NCI-H146 treated with DMSO at 0.1 percent for 48 hours (cell line): Measurements from ENCODE around the gene LILRA6.
"Not testable (repeated sequence)": the region's sequence is repeated elsewhere in the genome, so short reads cannot be mapped to it uniquely, and the experiment has no call there.

Experiments used
- DNase-seq: peaks from one replicate; lab custom pipeline; 2025; ENCODE audit not compliant: unreplicated experiment; lab: John Stamatoyannopoulos, UW

Gene LILRA6

DNA sequence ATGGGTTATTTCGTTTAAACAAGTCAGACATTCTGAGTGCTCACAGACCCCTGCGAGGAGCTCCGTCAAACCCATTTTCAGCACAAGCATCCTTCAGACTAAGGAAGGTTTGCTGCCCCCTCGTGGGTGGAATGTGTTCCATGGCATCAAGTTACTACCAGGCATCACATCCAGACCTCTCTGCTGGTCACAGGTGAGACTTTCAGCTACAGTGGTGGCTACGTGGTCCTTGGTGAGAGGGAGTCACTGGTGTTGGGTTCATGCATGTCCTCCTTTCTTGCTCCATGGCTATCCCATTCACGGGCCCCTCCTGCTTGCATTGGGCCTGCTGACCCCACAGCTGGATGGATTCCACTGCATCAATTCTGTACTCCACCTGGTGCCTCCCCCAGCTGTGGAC lies 23.5 kb upstream of the LILRA6 start:
- DNase-seq: no peak

DNA sequence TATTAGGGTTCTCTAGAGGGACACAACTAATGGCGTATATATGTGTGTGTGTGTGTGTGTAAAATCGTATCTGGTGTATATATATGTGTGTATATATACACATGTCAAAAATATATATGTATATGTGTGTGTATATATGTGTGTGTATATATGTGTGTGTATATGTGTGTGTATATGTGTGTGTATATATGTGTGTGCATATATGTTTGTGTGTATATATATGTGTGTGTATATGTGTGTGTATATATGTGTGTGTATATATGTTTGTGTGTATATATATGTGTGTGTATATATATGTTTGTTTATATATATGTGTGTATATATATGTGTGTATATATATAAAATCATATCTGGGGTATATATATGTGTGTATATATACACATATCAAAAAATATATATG lies 19.9 kb upstream of the LILRA6 start:
- no peak for DNase-seq

DNA sequence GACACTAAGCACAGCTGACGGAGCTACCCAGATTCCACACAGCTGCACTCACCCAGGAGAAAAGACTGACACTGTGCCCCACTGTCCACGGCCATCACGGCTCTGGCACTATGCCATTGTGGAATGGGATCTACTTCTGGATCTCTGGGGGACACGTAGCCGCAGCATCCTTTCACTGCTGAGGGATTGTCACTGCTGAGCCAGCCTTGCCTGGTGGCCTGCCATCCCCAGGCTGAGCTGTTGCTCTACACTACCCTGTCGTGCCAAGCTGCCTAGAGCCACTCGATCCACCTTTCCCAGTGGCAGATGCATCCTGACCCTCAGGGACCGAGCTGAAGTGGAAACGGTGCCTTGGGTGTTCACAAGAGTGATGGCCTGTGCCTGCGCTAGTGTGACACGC lies 19.5 kb upstream of the LILRA6 start:
- no peak for DNase-seq

DNA sequence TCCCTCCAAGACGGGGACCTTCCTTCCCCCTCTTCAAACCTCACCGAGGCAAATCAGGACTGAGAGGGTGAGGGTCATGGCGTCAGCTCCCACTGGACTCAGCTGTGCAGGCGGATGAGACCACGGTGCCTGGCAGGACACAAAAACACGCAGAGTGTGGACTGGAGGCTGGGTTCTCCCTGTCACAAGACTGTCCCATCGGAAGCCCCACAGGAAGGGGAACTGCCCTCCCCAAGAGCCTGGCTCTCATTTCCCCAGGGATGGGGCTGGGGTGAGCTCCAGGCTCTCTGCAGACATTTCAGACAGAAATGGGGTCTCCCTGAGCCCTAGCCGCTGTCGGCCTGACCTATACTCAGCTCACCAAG lies 14.5 kb upstream of the LILRA6 start, which contains the start of gene LILRB5:
LILRB5 (minus strand) TSS at position 158 of the 365 bp plus-strand sequence; CDS start at position 78, 80 bp downstream.
- no peak for DNase-seq

DNA sequence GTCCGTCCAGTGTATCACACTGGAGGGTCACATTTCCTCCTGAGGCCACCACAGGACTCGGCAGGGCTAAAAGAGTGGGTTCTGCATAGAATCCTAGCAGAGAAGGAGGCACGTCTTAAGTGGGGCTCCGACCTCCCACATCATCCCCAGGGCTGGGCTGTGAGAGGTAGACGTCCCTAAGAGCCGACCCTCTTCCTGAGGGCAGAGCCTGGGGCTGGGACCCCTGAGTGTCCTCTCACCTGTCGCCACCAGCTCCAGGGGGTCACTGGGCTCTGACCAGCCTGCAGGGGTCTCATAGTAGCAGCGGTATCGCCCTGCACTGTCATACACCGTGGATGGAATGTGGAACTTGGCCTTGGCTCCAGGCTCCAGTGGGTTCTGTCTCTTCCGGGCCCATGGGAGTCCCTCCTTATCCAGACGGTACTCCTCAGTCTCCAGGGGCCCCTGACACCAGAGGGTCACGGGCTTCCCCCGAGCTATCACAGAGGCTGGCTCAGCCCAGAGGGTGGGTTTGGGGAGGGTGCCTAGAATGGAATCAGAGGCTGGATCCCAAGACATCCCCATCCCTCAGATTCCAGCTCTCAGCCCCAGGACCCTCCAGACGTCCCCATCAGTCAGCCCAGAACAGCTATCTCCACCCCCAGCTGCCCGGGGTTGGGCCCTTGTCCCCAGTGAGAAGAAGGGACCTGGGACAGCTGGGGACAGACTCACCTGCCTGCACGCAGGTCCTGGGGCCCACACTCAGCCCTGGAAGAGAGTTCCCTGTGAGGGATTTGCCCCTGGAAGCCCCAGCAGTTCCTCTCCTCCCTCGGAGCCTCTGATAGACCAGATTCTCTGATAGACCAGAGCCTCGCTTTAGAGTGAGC lies 13.9 kb upstream of the LILRA6 start:
- DNase-seq: no peak

DNA sequence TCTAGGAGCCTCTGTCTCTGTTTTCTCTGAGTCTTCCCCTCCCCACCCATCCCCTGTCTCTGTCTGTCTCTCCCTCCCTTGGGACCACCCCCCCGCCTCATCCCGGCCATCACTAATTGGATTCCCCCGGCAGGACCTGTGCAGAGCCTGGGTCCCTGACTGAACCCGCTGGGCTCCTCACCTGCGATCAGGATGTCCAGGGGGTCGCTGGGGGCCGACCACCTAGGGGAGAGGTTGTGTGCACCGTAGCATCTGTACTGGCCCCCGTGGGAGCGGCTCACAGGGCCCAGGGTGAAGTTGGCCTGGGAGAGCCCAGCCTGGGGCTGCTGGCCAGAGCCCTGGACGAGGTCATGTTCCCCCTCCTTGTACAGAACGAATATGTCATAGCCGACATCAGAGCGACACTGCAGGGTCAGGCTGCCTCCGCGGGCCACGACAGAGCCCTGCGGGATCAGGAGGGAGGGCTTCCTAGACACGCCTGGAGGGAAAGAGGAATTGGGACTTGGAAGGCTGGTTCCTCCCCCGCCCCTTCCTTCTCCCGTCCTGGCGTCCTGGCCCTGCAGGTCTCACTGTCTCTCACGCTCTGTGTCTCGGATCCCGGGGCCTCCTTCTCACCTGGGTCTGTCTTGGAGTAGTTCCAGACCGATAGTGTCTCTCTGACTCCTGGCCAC lies 12.7 kb upstream of the LILRA6 start:
- no peak for DNase-seq

DNA sequence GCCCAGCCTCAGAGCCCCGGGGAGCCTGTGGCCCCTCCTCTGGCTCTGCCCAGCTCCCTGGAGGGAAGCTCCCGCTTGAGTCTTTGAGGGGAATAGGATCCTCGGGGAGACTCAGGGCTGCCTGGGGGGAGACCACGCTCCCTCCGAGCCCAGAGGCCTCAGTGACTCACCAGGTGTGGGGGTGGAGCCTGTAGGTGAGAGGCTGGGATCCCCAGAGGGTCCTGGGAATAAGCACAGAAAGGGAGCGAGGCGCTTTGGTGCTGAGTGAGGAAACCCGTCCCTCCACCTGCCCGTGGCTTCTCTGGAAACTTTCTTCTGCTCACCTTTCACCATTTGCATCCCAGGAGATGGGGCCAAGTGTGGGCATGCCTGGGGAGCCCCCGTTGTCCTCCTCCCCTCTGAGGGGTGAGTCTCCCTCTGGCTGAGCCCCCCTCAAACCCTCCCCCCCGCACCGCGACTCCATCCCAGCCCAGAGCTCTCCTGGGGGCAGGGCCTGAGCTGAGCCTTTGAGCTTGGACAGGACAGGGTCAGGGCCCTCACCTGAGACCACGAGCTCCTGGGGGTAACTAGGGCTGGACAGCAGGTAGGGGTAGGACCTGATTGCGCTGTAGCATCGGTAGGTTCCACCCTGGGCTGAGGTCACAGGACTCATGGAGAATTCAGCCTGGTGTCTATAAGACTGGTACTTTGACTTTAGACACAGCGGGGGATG lies 11.8 kb upstream of the LILRA6 start:
- DNase-seq: no peak

DNA sequence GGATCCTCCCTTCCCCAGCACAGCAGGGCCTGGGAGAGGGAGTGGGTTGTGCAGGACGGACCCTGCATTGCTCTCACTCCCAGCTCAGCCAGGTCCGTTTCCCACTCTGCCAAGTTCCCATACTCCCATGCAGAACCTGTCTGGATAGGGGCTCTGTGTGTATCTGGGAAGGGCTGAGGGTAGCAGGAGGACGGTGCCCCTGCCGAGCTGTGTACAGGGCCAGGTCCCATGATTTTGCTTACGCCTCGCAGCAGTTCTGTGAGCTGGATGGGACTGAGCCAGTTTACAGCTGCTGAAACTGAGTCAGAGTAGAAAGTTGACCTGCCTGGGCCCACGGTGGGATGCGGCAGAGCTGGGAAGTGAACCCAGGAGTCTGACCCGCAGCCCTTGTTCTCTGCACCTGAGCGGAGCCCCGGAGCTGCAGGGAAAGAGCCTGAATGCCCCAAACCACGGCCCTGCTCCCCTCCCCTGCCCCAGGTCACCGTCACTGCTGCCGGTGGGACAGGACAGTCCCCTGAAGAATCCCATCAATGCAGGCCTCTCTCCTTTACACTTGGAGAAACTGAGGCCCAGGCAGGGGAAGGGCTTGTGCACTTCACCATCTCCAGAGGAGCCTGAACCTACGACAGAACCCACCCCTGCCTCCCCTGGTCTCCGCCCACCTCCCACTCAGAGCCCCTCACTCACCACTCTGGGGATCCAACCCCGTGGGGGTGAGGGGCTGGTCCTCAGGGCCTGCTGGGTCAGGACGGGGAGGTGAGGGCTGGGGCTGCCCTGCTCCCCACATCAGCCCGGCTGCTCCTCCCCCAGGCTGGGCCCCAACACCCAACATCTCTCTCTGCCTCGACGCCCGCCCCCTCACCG lies 11.0 kb upstream of the LILRA6 start:
- DNase-seq: no peak

DNA sequence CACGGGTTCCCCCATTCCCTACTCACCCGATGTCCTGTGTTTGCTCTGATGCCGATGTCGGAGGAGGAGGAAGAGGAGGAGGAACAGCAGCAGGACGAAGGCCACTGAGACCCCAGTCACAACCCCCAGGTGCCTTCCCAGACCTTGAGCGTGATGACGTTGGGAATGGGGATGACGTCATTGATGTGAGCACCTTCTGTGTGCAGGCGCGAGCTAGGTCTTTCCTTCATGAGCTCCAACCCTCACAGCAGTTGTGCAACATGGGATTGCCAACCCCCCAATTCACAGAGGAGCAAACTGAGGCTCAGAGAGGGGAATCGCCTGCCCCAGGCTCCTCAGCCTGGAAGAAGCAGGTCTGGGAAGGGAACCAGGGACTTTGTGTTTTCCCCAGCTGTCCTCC lies 10.3 kb upstream of the LILRA6 start:
- no peak for DNase-seq

DNA sequence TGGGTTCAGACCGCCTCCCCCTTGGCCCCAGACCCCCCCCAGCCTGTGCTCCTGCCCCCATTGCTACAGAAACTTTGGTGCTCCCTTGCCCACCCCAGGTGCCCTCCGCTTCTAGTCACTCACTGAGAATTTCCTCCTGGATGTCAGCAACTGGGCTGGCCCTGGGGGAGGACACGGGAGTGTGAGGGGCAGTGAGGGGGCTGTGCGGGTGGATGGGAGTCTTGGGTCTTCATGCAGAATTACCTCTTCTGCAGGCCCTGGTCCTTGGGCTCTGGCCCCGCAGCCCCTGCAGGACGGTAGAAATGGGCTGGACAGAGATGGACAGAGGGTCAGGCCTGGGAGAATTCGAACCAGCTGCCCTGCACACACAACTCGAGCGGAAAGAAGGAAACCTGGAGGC lies 9.7 kb upstream of the LILRA6 start:
- no peak for DNase-seq

DNA sequence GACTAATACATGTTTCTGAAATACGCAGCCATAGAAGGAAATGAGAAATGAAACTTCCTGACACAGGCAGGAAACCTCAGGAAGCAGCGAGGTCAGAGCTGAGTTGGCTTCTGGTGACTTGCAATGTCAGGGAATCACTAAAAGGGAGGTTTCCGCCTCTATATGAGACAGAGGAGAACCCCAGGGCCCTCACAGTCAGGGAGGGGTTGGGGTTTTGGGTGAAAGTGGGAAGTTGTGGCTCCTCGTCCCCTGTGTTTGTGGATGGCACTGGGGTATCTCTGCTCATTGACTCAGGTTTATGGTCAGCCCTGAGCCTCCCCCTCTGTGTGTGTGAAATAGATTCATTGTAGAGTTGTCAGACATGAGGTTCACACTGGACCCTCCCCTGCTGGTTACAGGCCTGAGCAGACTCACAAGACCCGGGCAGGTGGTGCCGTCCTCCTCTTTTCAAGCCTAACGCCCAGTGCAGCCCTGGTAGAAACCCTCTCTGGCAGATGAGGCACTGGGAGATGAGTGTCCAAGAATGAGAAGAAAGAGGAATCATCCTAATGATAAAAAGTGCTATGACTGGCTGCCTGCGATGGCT lies 5.5 kb upstream of the LILRA6 start:
- no peak for DNase-seq

DNA sequence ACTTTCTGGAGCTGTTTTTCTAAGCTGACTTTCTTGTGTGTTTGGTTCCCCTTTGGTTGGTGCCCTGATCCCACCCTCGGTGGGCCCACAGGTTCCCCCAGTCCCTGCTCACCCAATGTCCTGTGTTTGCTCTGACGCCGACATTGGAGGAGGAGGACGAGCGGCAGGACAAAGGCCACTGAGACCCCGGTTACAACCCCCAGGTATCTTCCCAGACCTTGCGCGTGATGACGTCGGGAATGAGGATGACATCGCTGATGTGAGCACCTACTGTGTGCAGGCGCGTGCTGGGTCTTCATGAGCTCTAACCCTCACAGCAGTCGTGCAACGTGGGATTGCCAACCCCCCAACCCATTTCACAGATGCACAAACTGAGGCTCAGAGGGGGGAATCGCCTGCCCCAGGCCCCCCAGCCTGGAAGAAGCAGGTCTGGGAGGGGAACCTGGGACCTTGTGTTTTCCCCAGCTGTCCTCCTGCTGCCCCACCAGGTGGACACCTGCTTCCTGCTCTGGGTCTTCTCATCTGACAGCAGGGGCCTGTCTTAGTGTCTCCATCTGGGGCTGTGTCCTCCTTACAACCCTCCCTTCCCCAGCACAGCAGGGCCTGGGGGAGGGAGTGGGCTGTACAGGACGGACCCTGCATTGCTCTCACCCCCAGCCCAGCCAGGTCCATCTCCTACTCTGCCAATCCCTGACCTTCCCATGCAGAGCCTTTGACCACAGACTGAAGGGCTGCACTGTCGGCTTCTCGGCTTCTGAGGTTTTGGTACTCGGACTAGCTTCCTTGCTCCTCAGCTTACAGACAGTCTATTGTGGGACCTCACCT lies 4.7 kb upstream of the LILRA6 start:
- no peak for DNase-seq

DNA sequence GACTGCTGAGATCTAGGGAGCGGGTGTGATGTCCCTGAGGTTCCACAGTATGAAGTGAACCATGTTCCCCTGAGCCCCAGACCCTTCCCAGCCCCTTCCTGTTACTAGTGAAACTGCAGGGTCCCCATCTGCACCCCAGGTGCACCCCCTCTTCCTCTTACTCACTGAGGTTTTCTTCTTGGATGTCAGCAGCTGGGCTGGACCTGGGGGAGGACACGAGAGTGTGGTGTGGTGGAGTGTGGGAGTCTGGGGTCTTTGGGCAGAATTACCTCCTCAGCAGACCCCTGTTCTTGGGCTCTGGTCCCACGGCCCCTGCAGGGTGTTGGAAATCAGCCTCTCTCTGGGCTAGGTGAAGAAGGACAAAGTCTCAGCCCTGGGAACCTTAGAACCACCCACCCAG lies 3.3 kb upstream of the LILRA6 start:
- no peak for DNase-seq

DNA sequence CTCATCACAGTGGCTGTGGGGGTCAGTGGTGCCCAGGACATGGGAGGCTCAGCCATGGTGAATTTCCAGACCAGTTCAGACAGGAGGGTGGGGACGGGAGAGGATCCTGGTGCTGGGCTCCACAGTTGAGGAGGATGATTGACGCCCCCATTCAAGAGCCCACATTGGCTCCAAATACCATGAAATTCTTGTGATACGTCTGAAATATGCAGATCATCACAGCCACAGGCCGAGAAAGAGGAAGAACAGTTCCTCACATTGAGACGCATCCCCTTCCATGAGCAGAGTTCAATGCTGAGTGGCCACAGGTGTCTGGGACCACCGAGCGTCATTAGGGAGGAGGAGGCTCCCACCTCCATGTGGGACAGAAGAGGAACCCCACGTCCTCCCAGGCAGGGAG lies 1.2 kb upstream of the LILRA6 start:
- DNase-seq: not testable (repeated sequence)

DNA sequence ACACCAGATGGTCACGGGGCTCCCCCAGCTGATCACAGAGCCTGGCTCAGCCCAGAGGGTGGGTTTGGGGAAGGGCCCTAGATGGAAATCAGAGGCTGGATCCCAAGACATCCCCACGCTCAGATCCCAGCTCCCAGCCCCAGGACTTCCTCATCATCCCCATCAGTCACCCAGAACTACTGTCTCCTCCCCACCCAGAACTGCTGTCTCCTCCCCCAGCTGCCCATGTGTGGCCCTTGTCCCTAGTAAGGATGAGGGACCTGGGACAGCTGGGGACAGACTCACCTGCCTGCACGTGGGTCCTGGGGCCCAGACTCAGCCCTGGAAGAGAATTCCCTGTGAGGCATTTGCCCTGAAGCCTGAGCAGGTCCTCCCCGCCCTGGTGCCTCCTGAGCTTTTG lies 356 bp downstream of the LILRA6 start:
- DNase-seq: not testable (repeated sequence)

DNA sequence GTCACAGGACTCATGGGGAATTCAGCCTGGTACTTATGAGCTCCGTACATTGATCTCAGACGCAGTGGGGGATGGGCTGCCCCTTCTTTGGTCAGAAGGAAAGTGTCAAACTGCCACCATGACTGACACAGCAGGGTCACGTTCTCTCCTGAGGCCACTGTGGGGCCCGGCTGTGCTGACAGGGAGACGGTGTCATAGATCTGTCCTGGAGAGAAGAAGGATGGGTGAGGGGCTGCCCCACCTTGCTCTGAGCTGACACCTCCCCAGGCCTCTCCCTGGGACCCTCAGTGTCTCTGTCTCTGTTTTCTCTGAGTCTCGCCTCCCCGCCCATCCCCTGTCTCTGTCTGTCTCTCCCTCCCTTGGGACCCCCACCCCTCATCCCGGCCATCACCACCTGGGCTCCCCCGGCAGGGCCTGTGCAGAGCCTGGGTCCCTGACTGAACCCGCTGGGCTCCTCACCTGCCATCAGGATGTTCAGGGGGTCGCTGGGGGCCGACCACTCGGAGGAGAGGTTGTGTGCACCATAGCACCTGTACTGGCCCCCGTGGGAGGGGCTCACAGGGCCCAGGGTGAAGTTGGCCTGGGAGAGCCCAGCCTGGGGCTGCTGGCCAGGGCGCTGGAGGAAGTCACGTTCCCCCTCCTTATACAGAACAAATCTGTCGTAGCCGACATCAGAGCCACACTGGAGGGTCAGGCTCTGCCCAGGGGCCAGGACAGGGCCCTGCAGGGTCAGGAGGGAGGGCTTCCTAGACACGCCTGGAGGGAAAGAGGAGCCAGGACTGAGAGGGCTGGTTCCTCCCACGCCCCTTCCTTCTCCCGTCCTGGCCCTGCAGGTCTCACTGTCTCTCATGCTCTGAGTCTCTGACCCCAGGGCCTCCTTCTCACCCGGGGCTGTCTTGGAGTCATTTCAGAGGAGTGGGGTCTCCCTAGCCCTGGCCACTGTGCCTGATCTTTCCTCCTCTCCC lies 1.9 kb downstream of the LILRA6 start:
- DNase-seq: not testable (repeated sequence)

DNA sequence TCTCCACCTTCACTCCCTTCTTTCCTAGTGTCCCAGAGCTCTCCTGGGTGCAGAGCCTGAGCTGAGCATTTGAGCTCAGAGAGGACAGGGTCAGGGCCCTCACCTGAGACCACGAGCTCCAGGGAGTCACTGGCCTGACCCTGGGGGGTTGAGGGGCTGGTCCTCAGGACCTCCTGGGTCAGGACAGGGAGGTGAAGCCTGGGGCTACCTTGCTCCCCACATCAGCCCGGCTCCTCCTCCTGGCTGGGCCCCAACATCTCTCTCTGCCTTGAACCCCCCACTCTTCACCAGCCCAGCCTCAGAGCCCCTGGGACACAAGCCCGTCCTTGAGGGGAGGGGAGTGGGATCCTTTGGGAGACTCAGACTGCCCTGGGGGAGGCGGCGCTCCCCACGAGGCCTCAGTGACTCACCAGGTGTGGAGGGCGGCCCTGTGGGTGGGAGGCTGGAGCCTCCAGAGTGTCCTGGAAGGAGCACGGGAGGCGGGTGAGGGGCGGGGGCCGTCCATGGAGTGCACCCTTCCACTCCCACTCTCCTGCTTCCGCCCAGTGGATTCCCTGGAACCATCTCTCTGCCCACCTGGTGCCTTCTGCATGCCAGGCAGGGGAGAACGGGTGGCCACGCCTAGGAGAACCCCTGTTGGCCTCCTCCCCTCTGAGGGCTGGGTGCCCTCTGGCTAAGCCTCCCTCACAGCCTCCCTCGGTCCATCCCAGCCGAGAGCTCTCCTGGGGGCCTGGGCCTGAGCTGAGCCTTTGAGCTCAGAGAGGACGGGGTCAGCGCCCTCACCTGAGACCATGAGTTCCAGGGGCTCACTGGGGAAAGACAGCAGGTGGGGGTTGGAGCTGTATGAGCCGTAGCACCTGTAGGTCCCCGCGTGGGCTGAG lies 2.9 kb downstream of the LILRA6 start:
- DNase-seq: not testable (repeated sequence)

DNA sequence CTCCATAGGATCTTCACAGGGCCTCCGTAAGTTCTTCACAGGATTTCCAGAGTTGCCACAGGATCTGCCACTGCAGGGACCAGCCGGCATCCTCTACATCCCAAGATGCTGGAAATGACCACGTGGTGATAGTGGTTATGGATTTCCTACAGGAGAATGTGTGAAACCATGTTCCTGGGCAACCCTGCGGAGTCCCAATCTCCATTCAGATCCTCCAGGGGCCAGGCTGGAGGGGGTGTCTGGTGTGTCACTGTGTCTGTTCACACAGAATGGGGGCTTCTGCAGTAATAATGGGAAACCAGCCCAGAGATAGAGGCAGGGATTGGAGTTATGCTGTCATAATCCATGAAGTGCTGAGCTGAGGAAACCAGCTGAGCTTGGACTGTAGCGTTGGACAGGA lies 8.6 kb downstream of the LILRA6 start:
- DNase-seq: no peak
